Ovary (tissue), 9 donors: ENCODE results near the gene EVI2A. TPM values are rescaled to one million over a fixed set of nuclear protein-coding genes. Genes with fewer than 3 reads are reported as not detected.
A peak's percentile ranks its signal among the peaks of the same experiment; 100 is the strongest.
"Not testable (repeated sequence)": the region's sequence is repeated elsewhere in the genome, so short reads cannot be mapped to it uniquely, and the experiment has no call there.

Experiments used
- DNase-seq, 5 donors: peaks; one replicate each; pipeline ENCODE4 v3.0.0-alpha.2; 2019 to 2020
- H3K27ac ChIP-seq, 2 donors: fragments of 200-600 bp; one replicate each; pipeline versions ENCODE4 v1.5.1 to v1.8.0; 2019 to 2022
- H3K27me3 ChIP-seq: fragments of 200-600 bp; one replicate; pipeline ENCODE4 v1.8.0; 2022
- H3K36me3 ChIP-seq: fragments of 200-600 bp; sonication (generic); one replicate; pipeline ENCODE4 v1.5.1; 2019
- H3K4me1 ChIP-seq: one replicate; pipeline ENCODE4 v1.8.1; 2013; ENCODE audit warnings: mild to moderate bottlenecking, moderate library complexity; ENCODE audit not compliant: insufficient read depth
- H3K4me3 ChIP-seq: fragments of 200-600 bp; sonication (generic); one replicate; pipeline ENCODE4 v1.5.1; 2017
- H3K9me3 ChIP-seq, 2 donors: fragments of 200-600 bp in 1 of 2; sonication (generic) in 1 of 2; one replicate each; pipeline versions ENCODE4 v1.5.1 to v1.8.1; 2013 to 2019; ENCODE audit warnings: mild to moderate bottlenecking in 1 of 2, moderate library complexity in 1 of 2
- CTCF ChIP-seq, 3 donors: fragments of 450-650 bp in 2 of 3; fragments of 200-600 bp in 1 of 3; IDR thresholded peaks; one replicate each; pipeline versions ENCODE4 v1.5.1 to v1.8.0; 2016 to 2022; ENCODE audit warnings: antibody characterized with exemption in 3 of 3, mild to moderate bottlenecking in 1 of 3
- EP300 ChIP-seq: sonication (generic); formaldehyde crosslinking; IDR thresholded peaks from one replicate; pipeline ENCODE4 v1.6.1; 2017; ENCODE audit warnings: antibody characterized with exemption
- POLR2A ChIP-seq: fragments of 450-650 bp; IDR thresholded peaks from one replicate; pipeline ENCODE4 v1.6.1; 2017; ENCODE audit warnings: antibody characterized with exemption, mild to moderate bottlenecking, moderate library complexity
- WGBS, 3 donors: extraction: QIAGEN DNeasy Blood & Tissue Kit in 1 of 3; methylation state at CpG; one replicate each; pipeline versions ENCODE4 v1.1.5 to v1.1.7; 2013 to 2017; 5-methylcytosine and 5-hydroxymethylcytosine counted together
- intact Hi-C, 4 donors: fragments of 100-400 bp; cut with DNase I; formaldehyde crosslinking; loops; one replicate each; pipeline versions ENCODE4 v1.11.0 to v1.15.1; 2022 to 2023
- polyA plus RNA-seq, 2 donors: library from polyadenylated mRNA; stranded (reverse); fragments of 200-250 nt in 1 of 2; fragments of 350-450 nt in 1 of 2; fragmentation: Illumina TruSeq in 1 of 2; extraction: RNeasy Lipid Tissue Mini Kit (QIAGEN cat#74804) in 1 of 2; gene quantifications; one replicate each; pipeline ENCODE4 v1.2.3, GENCODE V29; 2013 to 2014
- total RNA-seq, 7 donors: library from RNA; depleted of rRNA in 2 of 7; stranded (reverse); fragments of >200 nt in 2 of 7; fragmentation: NEBNext Ultra II Directional in 3 of 7; extraction: Animal tissue kit (Norgen Biotek cat#: 25700) in 3 of 7; gene quantifications; one replicate each; pipeline versions ENCODE4 v1.1.0 to v1.2.4, GENCODE V29; 2016 to 2023
- donor health status: DM: no; HTN: no; CAD: no; lungs with moderate emphysema.
- donor health status: DM: no; HTN: no; CAD: no.
- donor health status: Bipolar disorder and iron deficiency.
- donor health status: DM: yes; HTN: yes; CAD: no.
- donor health status: DM: no; HTN: no; CAD: no.
- donor health status: DM: yes; HTN: yes; CAD: no.

The EVI2A gene
- total and polyA plus RNA-seq, 9 donors = 1.5 to 7.1 (median 3.1) TPM

GRCh38 chr17:31318851-31319661, 2.4 kb downstream of the EVI2A start:
- Histone ChIP-seq H3K27me3 (no peaks in the 10 kb centered on the region), H3K36me3 (no peaks in the 10 kb centered on the region), H3K27ac (peak overlapping the region in 1 of 2 donors; percentile 35), H3K4me3 (peak overlapping the region; percentile 17), H3K9me3 (no peaks in the 10 kb centered on the region), H3K4me1 (no peaks in the 10 kb centered on the region)
- no peak for DNase-seq
- whole genome bisulfite sequencing, 3 donors = 57 to 71% (median 67%) methylated on average over 5 of the region's 5 CpGs
- intact Hi-C loops = no loop called here
- TF ChIP-seq POLR2A (no peak), EP300 (no peak), CTCF (IDR thresholded peaks at IDR 0.05) (no peak)

GRCh38 chr17:31318298-31318801, 3.1 kb downstream of the EVI2A start:
- TF ChIP-seq POLR2A = no peak
- TF ChIP-seq EP300 = no peak
- Histone ChIP-seq H3K27ac (peak overlapping the region in 1 of 2 donors; percentile 35), H3K4me1 (no peaks in the 10 kb centered on the region), H3K9me3 (no peaks in the 10 kb centered on the region), H3K4me3 (peak overlapping the region; percentile 17), H3K36me3 (no peaks in the 10 kb centered on the region), H3K27me3 (no peaks in the 10 kb centered on the region)
- intact Hi-C loops = no loop called here
- 21 to 39% (median 36%) methylated on average over 8 of the region's 8 CpGs for WGBS, 3 donors
- DNase-seq = peak; percentile 54 to 73 (median 66)

- intact Hi-C loops = no loop called here
- Histone ChIP-seq H3K27me3 (no peaks in the 10 kb centered on the region), H3K9me3 (no peaks in the 10 kb centered on the region), H3K4me3 (no peak overlapping the region), H3K36me3 (no peaks in the 10 kb centered on the region), H3K27ac (no peak overlapping the region), H3K4me1 (no peaks in the 10 kb centered on the region)
- no peak for TF ChIP-seq CTCF (IDR thresholded peaks at IDR 0.05)
- TF ChIP-seq POLR2A = no peak
- TF ChIP-seq EP300 = no peak
- DNase-seq = no peak
- 78 to 96% (median 92%) methylated on average over 3 of the region's 3 CpGs for WGBS, 3 donors
These were observed 6.7 kb downstream of the EVI2A start for GRCh38 chr17:31314782-31315100.

- intact Hi-C loops = no loop called here
- 68 to 80% (median 76%) methylated on average over 3 of the region's 3 CpGs for WGBS, 3 donors
- no peaks in the 10 kb centered on the region for H3K36me3 ChIP-seq
- no peaks in the 10 kb centered on the region for H3K4me1 ChIP-seq
- H3K9me3 ChIP-seq = no peaks in the 10 kb centered on the region
- H3K27me3 ChIP-seq = no peaks in the 10 kb centered on the region
- no peak within 1 kb of the TSS for H3K4me3 ChIP-seq
- no peak for TF ChIP-seq EP300
- TF ChIP-seq CTCF (IDR thresholded peaks at IDR 0.05) = no peak
- TF ChIP-seq POLR2A = no peak
- no peak for DNase-seq
- H3K27ac ChIP-seq = no peak within 1 kb of the TSS
These were observed 7.2 kb downstream of the EVI2A start, which contains the start of gene EVI2B for GRCh38 chr17:31313982-31314781. EVI2B (minus strand) TSS chr17:31314054; CDS start chr17:31305609, 8,445 bp downstream.

- H3K4me3 ChIP-seq, intact Hi-C loops, H3K36me3 ChIP-seq, H3K27me3 ChIP-seq, DNase-seq, H3K4me1 ChIP-seq, H3K9me3 ChIP-seq, H3K27ac ChIP-seq: not testable (repeated sequence)
- WGBS, 3 donors = 77 to 93% (median 86%) methylated on average over 7 of the region's 7 CpGs
These were observed 9.2 kb downstream of the EVI2A start for GRCh38 chr17:31312223-31312622.
